ENCODE measurements around the gene KLHL12. TPM values are rescaled to one million over a fixed set of nuclear protein-coding genes. Genes with fewer than 3 reads are reported as not detected.
"Not testable (repeated sequence)": the region's sequence is repeated elsewhere in the genome, so short reads cannot be mapped to it uniquely, and the experiment has no call there.

Gene KLHL12
- total RNA-seq, 1 donor from 2014 or later = 24.9 TPM

DNA sequence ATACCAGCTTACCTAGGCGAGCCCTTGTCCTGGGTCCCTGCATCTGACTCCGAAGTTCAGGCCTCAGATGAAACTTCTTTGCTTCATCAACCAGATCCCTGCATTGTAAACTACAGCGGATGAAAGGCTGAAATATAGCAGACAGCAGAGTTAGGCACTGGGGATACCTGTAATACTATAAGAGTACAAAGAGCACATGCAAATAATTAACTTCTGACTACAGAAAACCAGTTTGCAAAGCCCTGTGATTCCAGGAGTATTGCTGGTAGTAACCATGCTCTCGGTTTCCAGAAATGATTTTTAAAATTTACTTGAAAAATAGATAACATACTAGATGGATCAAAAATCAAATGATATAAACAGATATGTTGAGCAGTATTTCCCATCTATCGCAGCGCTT, 18.0 kb downstream of the KLHL12 start:
- Mint-ChIP-seq H3K4me3 (ENCODE audit: unreplicated experiment) (no peak overlapping the region), H3K36me3 (ENCODE audit: low read depth, unreplicated experiment) (peaks cover 5% of the 10 kb centered on the region), H3K4me1 (ENCODE audit: low read depth, unreplicated experiment) (no peaks in the 10 kb centered on the region), H3K9me3 (ENCODE audit: unreplicated experiment) (no peaks in the 10 kb centered on the region), H3K27me3 (ENCODE audit: low read depth, unreplicated experiment) (no peaks in the 10 kb centered on the region), H3K27ac (ENCODE audit: unreplicated experiment) (no peak overlapping the region)
- no peak overlapping the region for H3K4me3 ChIP-seq (ENCODE audit: insufficient read depth, low read depth, low read length)
- H3K79me2 ChIP-seq (ENCODE audit: insufficient read depth, low read length) = no peaks in the 10 kb centered on the region
- no peaks in the 10 kb centered on the region for H3K9me3 ChIP-seq (ENCODE audit: insufficient read depth, low read depth, low read length)
- H2AFZ ChIP-seq (ENCODE audit: low read depth, low read length) = no peak overlapping the region
- DNase-seq (ENCODE audit: low read depth) (no peak), FAIRE-seq (no peak)
- no peak overlapping the region for H3K9ac ChIP-seq (ENCODE audit: low read length)
- no peaks in the 10 kb centered on the region for H3K4me1 ChIP-seq (ENCODE audit: insufficient read depth, low read length)
- H3K27me3 ChIP-seq (ENCODE audit: insufficient read depth, low read length) = no peaks in the 10 kb centered on the region
- no peak overlapping the region for H3K4me2 ChIP-seq (ENCODE audit: low read length)
- no peak overlapping the region for H3K27ac ChIP-seq (ENCODE audit: low read depth, low read length)
- peaks cover 34% of the 10 kb centered on the region for H3K36me3 ChIP-seq (ENCODE audit: insufficient read depth, low read length)
- no peak for TF ChIP-seq EZH2 (IDR thresholded peaks at IDR 0.05; ENCODE audit: insufficient read depth, low read length)
- TF ChIP-seq, protein P1, sequence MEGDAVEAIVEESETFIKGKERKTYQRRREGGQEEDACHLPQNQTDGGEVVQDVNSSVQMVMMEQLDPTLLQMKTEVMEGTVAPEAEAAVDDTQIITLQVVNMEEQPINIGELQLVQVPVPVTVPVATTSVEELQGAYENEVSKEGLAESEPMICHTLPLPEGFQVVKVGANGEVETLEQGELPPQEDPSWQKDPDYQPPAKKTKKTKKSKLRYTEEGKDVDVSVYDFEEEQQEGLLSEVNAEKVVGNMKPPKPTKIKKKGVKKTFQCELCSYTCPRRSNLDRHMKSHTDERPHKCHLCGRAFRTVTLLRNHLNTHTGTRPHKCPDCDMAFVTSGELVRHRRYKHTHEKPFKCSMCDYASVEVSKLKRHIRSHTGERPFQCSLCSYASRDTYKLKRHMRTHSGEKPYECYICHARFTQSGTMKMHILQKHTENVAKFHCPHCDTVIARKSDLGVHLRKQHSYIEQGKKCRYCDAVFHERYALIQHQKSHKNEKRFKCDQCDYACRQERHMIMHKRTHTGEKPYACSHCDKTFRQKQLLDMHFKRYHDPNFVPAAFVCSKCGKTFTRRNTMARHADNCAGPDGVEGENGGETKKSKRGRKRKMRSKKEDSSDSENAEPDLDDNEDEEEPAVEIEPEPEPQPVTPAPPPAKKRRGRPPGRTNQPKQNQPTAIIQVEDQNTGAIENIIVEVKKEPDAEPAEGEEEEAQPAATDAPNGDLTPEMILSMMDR (IDR thresholded peaks at IDR 0.05; ENCODE audit: insufficient read depth, low read depth, low read length) = no peak
- H4K20me1 ChIP-seq (ENCODE audit: insufficient read depth, low read length) = no peaks in the 10 kb centered on the region

GRCh38 chr1:202905331-202905730, 21.7 kb downstream of the KLHL12 start:
- H3K9me3 ChIP-seq (ENCODE audit: insufficient read depth, low read depth, low read length) = no peaks in the 10 kb centered on the region
- no peak overlapping the region for H3K4me2 ChIP-seq (ENCODE audit: low read length)
- H3K27ac ChIP-seq (ENCODE audit: low read depth, low read length) = no peak overlapping the region
- no peaks in the 10 kb centered on the region for H3K27me3 ChIP-seq (ENCODE audit: insufficient read depth, low read length)
- H3K4me1 ChIP-seq (ENCODE audit: insufficient read depth, low read length) = no peaks in the 10 kb centered on the region
- H3K4me1 Mint-ChIP-seq (ENCODE audit: low read depth, unreplicated experiment) = no peaks in the 10 kb centered on the region
- DNase-seq (ENCODE audit: low read depth) (no peak), FAIRE-seq (no peak)
- no peak overlapping the region for H3K27ac Mint-ChIP-seq (ENCODE audit: unreplicated experiment)
- no peaks in the 10 kb centered on the region for H3K27me3 Mint-ChIP-seq (ENCODE audit: low read depth, unreplicated experiment)
- H3K36me3 Mint-ChIP-seq (ENCODE audit: low read depth, unreplicated experiment) = peaks cover 3% of the 10 kb centered on the region
- peaks cover 18% of the 10 kb centered on the region for H3K36me3 ChIP-seq (ENCODE audit: insufficient read depth, low read length)
- H3K4me3 Mint-ChIP-seq (ENCODE audit: unreplicated experiment) = no peak overlapping the region
- no peaks in the 10 kb centered on the region for H4K20me1 ChIP-seq (ENCODE audit: insufficient read depth, low read length)
- no peak overlapping the region for H3K9ac ChIP-seq (ENCODE audit: low read length)
- no peak overlapping the region for H2AFZ ChIP-seq (ENCODE audit: low read depth, low read length)
- no peak for TF ChIP-seq EZH2 (IDR thresholded peaks at IDR 0.05; ENCODE audit: insufficient read depth, low read length)
- TF ChIP-seq, protein P1 (IDR thresholded peaks at IDR 0.05; ENCODE audit: insufficient read depth, low read depth, low read length) = no peak
- no peaks in the 10 kb centered on the region for H3K79me2 ChIP-seq (ENCODE audit: insufficient read depth, low read length)
- no peak overlapping the region for H3K4me3 ChIP-seq (ENCODE audit: insufficient read depth, low read depth, low read length)
- no peaks in the 10 kb centered on the region for H3K9me3 Mint-ChIP-seq (ENCODE audit: unreplicated experiment)

DNA sequence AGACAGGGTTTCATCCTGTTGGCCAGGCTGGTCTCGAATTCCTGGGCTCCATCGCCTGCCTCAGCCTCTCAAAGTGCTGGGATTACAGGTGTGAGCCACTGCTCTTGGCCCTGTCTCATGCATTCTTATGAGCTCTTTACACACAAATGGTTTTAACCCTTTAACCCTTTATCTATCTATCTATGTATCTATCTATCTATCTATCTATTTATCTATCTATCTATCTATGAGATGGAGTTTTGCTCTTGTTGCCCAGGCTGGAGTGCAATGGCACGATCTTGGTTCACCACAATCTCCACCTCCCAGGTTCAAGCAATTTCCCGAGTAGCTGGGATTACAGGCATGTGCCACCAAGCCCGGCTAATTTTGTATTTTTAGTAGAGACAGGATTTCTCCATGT, 23.2 kb downstream of the KLHL12 start:
- not testable (repeated sequence) for H3K4me3 Mint-ChIP-seq (ENCODE audit: unreplicated experiment); H4K20me1 ChIP-seq (ENCODE audit: insufficient read depth, low read length); H3K4me3 ChIP-seq (ENCODE audit: insufficient read depth, low read depth, low read length); H3K27ac ChIP-seq (ENCODE audit: low read depth, low read length); FAIRE-seq; H3K9me3 ChIP-seq (ENCODE audit: insufficient read depth, low read depth, low read length); H3K9ac ChIP-seq (ENCODE audit: low read length); H3K9me3 Mint-ChIP-seq (ENCODE audit: unreplicated experiment); H3K4me1 ChIP-seq (ENCODE audit: insufficient read depth, low read length); H3K27me3 ChIP-seq (ENCODE audit: insufficient read depth, low read length); DNase-seq (ENCODE audit: low read depth); H3K36me3 Mint-ChIP-seq (ENCODE audit: low read depth, unreplicated experiment); H3K79me2 ChIP-seq (ENCODE audit: insufficient read depth, low read length); H3K27me3 Mint-ChIP-seq (ENCODE audit: low read depth, unreplicated experiment); H3K4me1 Mint-ChIP-seq (ENCODE audit: low read depth, unreplicated experiment); H3K27ac Mint-ChIP-seq (ENCODE audit: unreplicated experiment); H2AFZ ChIP-seq (ENCODE audit: low read depth, low read length); H3K4me2 ChIP-seq (ENCODE audit: low read length)
- H3K36me3 ChIP-seq (ENCODE audit: insufficient read depth, low read length) = peaks cover 13% of the 10 kb centered on the region

All from astrocyte (in vitro differentiated cells and primary cell).